Jurkat, Clone E6-1 (cell line): ENCODE results near the gene C2CD4A.

Experiments
- DNase-seq: peaks from one replicate; pipeline ENCODE4 v3.0.0-alpha.2; 2011; ENCODE audit warnings: low read depth, low spot score
- H3K4me3 ChIP-seq: 2 replicates; pipeline ENCODE4 v1.5.1; 2011; ENCODE audit warnings: mild to moderate bottlenecking, low read length, control low read depth, moderate library complexity

Gene C2CD4A

GRCh38 chr15:62059108-62059815, 7.5 kb upstream of the C2CD4A start:
- H3K4me3 ChIP-seq = peak overlapping the region; percentile 91
- DNase-seq = no peak

GRCh38 chr15:62059816-62060112, 7.0 kb upstream of the C2CD4A start:
- DNase-seq = peak; percentile 36
- H3K4me3 ChIP-seq = peak overlapping the region; percentile 91

GRCh38 chr15:62060113-62060895, 6.5 kb upstream of the C2CD4A start, which contains the start of gene VPS13C:
VPS13C (minus strand) TSS chr15:62060447; CDS start chr15:62060374, 73 bp downstream.
- peak; percentile 93 for DNase-seq
- H3K4me3 ChIP-seq = peak within 1 kb of the TSS; percentile 91

- DNase-seq = peak; percentile 54
- H3K4me3 ChIP-seq = peak overlapping the region; percentile 91
Measured at GRCh38 chr15:62060896-62061280, 5.9 kb upstream of the C2CD4A start.

GRCh38 chr15:62063825-62064635, 2.7 kb upstream of the C2CD4A start:
- DNase-seq = no peak
- H3K4me3 ChIP-seq = no peak overlapping the region

- H3K4me3 ChIP-seq = no peak overlapping the region
Measured at GRCh38 chr15:62067448-62068044, 769 bp downstream of the C2CD4A start.

GRCh38 chr15:62068071-62068809, 1.5 kb downstream of the C2CD4A start:
- no peak for DNase-seq
- no peak overlapping the region for H3K4me3 ChIP-seq

More at GRCh38 chr15:62067448-62068044, 769 bp downstream of the C2CD4A start:
- DNase-seq = no peak

- DNase-seq = no peak
- no peak overlapping the region for H3K4me3 ChIP-seq
Measured at GRCh38 chr15:62068810-62069167, 2.0 kb downstream of the C2CD4A start.

GRCh38 chr15:62069551-62069950, 2.8 kb downstream of the C2CD4A start:
- no peak for DNase-seq
- H3K4me3 ChIP-seq = no peak overlapping the region

GRCh38 chr15:62071711-62072308, 5.0 kb downstream of the C2CD4A start:
- peak; percentile 47 for DNase-seq
- H3K4me3 ChIP-seq = no peak overlapping the region

- DNase-seq = no peak
Measured at GRCh38 chr15:62075595-62076277, 9.0 kb downstream of the C2CD4A start.

GRCh38 chr15:62079594-62079993, 12.8 kb downstream of the C2CD4A start:
- H3K4me3 ChIP-seq = no peak overlapping the region
- no peak for DNase-seq

More at GRCh38 chr15:62075595-62076277, 9.0 kb downstream of the C2CD4A start:
- H3K4me3 ChIP-seq = no peak overlapping the region

- no peak for DNase-seq
- no peak overlapping the region for H3K4me3 ChIP-seq
Measured at GRCh38 chr15:62083194-62084154, 16.7 kb downstream of the C2CD4A start.

GRCh38 chr15:62085740-62086139, 19.0 kb downstream of the C2CD4A start:
- no peak overlapping the region for H3K4me3 ChIP-seq
- DNase-seq = no peak

- no peak for DNase-seq
- no peak overlapping the region for H3K4me3 ChIP-seq
Measured at GRCh38 chr15:62087671-62088352, 21.0 kb downstream of the C2CD4A start.

- H3K4me3 ChIP-seq = no peak overlapping the region
- no peak for DNase-seq
Measured at GRCh38 chr15:62088353-62088693, 21.5 kb downstream of the C2CD4A start.
